Activated CD8-positive, alpha-beta T cell treated with anti-CD3 and anti-CD28 coated beads, Interleukin-2, amount 10 ng/mL, durations not matched to agents 7 days and 5 days (primary cell): ENCODE measurements around the gene PHACTR2. TPM values are rescaled to one million over a fixed set of nuclear protein-coding genes. Genes with fewer than 3 reads are reported as not detected.
"Not testable (repeated sequence)": the region's sequence is repeated elsewhere in the genome, so short reads cannot be mapped to it uniquely, and the experiment has no call there.

Experiments used
- ATAC-seq: fragments of 150-1000 bp; cut with Tn5 transposase; one replicate; pipeline ENCODE4 v1.10.0; 2021; ENCODE audit warnings: moderate library complexity
- CTCF ChIA-PET: fragments of 350-600 bp; sonication (Branson Sonifier 250); formaldehyde crosslinking; loops from one replicate; lab custom pipeline; 2021; ENCODE audit warnings: antibody characterized with exemption; lab: Charles Lee
- POLR2A ChIA-PET: fragments of 350-600 bp; sonication (Branson Sonifier 250); formaldehyde crosslinking; loops from one replicate; lab custom pipeline; 2021; ENCODE audit warnings: antibody characterized with exemption; lab: Charles Lee
- DNase-seq: peaks from one replicate; pipeline ENCODE4 v3.0.0-alpha.2; 2020
- H3K27ac Mint-ChIP-seq: one replicate; pipeline ENCODE4 v1.8.0; 2021; ENCODE audit warnings: mild to moderate bottlenecking, mixed read lengths
- H3K27me3 Mint-ChIP-seq: one replicate; pipeline ENCODE4 v1.8.0; 2021; ENCODE audit warnings: low read depth, mixed read lengths
- H3K36me3 Mint-ChIP-seq: one replicate; pipeline ENCODE4 v1.8.0; 2021; ENCODE audit warnings: low read depth, mixed read lengths
- H3K4me1 Mint-ChIP-seq: one replicate; pipeline ENCODE4 v1.8.0; 2021; ENCODE audit warnings: low read depth, mixed read lengths
- H3K4me3 Mint-ChIP-seq: one replicate; pipeline ENCODE4 v1.8.0; 2021; ENCODE audit warnings: mild to moderate bottlenecking, mixed read lengths
- H3K9me3 Mint-ChIP-seq: one replicate; pipeline ENCODE4 v1.8.0; 2022; ENCODE audit warnings: mixed read lengths; ENCODE audit not compliant: insufficient read depth
- total RNA-seq, 2 experiments: library from RNA; stranded (reverse); gene quantifications; one replicate each; pipeline ENCODE4 v1.2.3, GENCODE V29; 2021

PHACTR2 gene
- 10 to 100 TPM; 22.4 to 23.1 TPM for total RNA-seq

- CTCF ChIA-PET = interaction anchor here (0.7 kb wide), 1 partner anchor 478 kb away, joined by 3 read pairs; no protein-coding TSS in a partner anchor
- H3K27ac Mint-ChIP-seq = no peak within 1 kb of the TSS
- peak within 1 kb of the TSS; percentile 69 for H3K4me3 Mint-ChIP-seq
- H3K36me3 Mint-ChIP-seq = peaks cover 4% of the 10 kb centered on the region
- peaks cover 47% of the 10 kb centered on the region for H3K27me3 Mint-ChIP-seq
- peaks cover 11% of the 10 kb centered on the region for H3K9me3 Mint-ChIP-seq
- peak; percentile 35 for DNase-seq
- peaks cover 15% of the 10 kb centered on the region for H3K4me1 Mint-ChIP-seq
- POLR2A ChIA-PET = interaction anchor here (1.2 kb wide), 1 partner anchor 165 kb away, joined by 3 read pairs; the partner anchor contains the start of gene LTV1
- ATAC-seq = peak; percentile 75
Observed at GRCh38 chr6:143677891-143678791, at the start of gene PHACTR2. PHACTR2 (plus strand) TSS chr6:143677965; CDS start chr6:143678164, 199 bp downstream.

- no peaks in the 10 kb centered on the region for H3K27me3 Mint-ChIP-seq
- POLR2A ChIA-PET = no interaction called here
- H3K27ac Mint-ChIP-seq = no peak overlapping the region
Observed at GRCh38 chr6:143629104-143630080, 48.4 kb upstream of the PHACTR2 start.

GRCh38 chr6:143631196-143631595 is 46.6 kb upstream of the PHACTR2 start:
- DNase-seq, H3K9me3 Mint-ChIP-seq, H3K27ac Mint-ChIP-seq, POLR2A ChIA-PET, H3K36me3 Mint-ChIP-seq, H3K4me3 Mint-ChIP-seq, H3K27me3 Mint-ChIP-seq, H3K4me1 Mint-ChIP-seq, CTCF ChIA-PET, ATAC-seq: not testable (repeated sequence)

More at GRCh38 chr6:143629104-143630080, 48.4 kb upstream of the PHACTR2 start:
- H3K9me3 Mint-ChIP-seq = no peaks in the 10 kb centered on the region
- H3K4me1 Mint-ChIP-seq = peaks cover 10% of the 10 kb centered on the region
- ATAC-seq (no peak), DNase-seq (no peak)
- H3K4me3 Mint-ChIP-seq = no peak overlapping the region
- CTCF ChIA-PET = no interaction called here
- no peaks in the 10 kb centered on the region for H3K36me3 Mint-ChIP-seq

GRCh38 chr6:143632894-143633293 is 44.9 kb upstream of the PHACTR2 start:
- CTCF ChIA-PET = no interaction called here
- DNase-seq (no peak), ATAC-seq (no peak)
- H3K36me3 Mint-ChIP-seq = no peaks in the 10 kb centered on the region
- no peaks in the 10 kb centered on the region for H3K9me3 Mint-ChIP-seq
- H3K27ac Mint-ChIP-seq = no peak overlapping the region
- H3K4me1 Mint-ChIP-seq = peaks cover 5% of the 10 kb centered on the region
- POLR2A ChIA-PET = no interaction called here
- H3K27me3 Mint-ChIP-seq = no peaks in the 10 kb centered on the region
- no peak overlapping the region for H3K4me3 Mint-ChIP-seq

GRCh38 chr6:143634486-143634885 is 43.3 kb upstream of the PHACTR2 start:
- DNase-seq (no peak), ATAC-seq (no peak)
- CTCF ChIA-PET = no interaction called here
- POLR2A ChIA-PET = no interaction called here
- Mint-ChIP-seq H3K4me3 (no peak overlapping the region), H3K36me3 (no peaks in the 10 kb centered on the region), H3K4me1 (peaks cover 2% of the 10 kb centered on the region), H3K27me3 (no peaks in the 10 kb centered on the region), H3K9me3 (no peaks in the 10 kb centered on the region), H3K27ac (no peak overlapping the region)

GRCh38 chr6:143637691-143638090 is 40.1 kb upstream of the PHACTR2 start:
- CTCF ChIA-PET = interaction anchor here (1.1 kb wide), 1 partner anchor 103 kb away, joined by 3 read pairs; no protein-coding TSS in a partner anchor
- no peak for DNase-seq
- Mint-ChIP-seq H3K4me3 (no peak overlapping the region), H3K4me1 (peaks cover 2% of the 10 kb centered on the region), H3K9me3 (no peaks in the 10 kb centered on the region), H3K27ac (no peak overlapping the region), H3K36me3 (peaks cover 1% of the 10 kb centered on the region), H3K27me3 (no peaks in the 10 kb centered on the region)
- no peak for ATAC-seq
- POLR2A ChIA-PET = no interaction called here

- no peak for ATAC-seq
- peaks cover 4% of the 10 kb centered on the region for H3K4me1 Mint-ChIP-seq
- POLR2A ChIA-PET = no interaction called here
- no peak for DNase-seq
- H3K27ac Mint-ChIP-seq = no peak overlapping the region
- peaks cover 3% of the 10 kb centered on the region for H3K36me3 Mint-ChIP-seq
- CTCF ChIA-PET = no interaction called here
- no peak overlapping the region for H3K4me3 Mint-ChIP-seq
- no peaks in the 10 kb centered on the region for H3K9me3 Mint-ChIP-seq
- no peaks in the 10 kb centered on the region for H3K27me3 Mint-ChIP-seq
Observed at GRCh38 chr6:143642403-143642802, 35.4 kb upstream of the PHACTR2 start.

- DNase-seq = no peak
- Mint-ChIP-seq H3K9me3 (peaks cover 6% of the 10 kb centered on the region), H3K36me3 (peaks cover 7% of the 10 kb centered on the region), H3K4me1 (peaks cover 9% of the 10 kb centered on the region), H3K27ac (no peak overlapping the region), H3K4me3 (no peak overlapping the region), H3K27me3 (no peaks in the 10 kb centered on the region)
- no peak for ATAC-seq
- ChIA-PET POLR2A (no interaction called here), CTCF (no interaction called here)
Observed at GRCh38 chr6:143647191-143647590, 30.6 kb upstream of the PHACTR2 start.

- Mint-ChIP-seq H3K4me3 (no peak overlapping the region), H3K27ac (no peak overlapping the region), H3K4me1 (peaks cover 9% of the 10 kb centered on the region), H3K36me3 (peaks cover 7% of the 10 kb centered on the region), H3K9me3 (peaks cover 6% of the 10 kb centered on the region), H3K27me3 (no peaks in the 10 kb centered on the region)
- CTCF ChIA-PET = no interaction called here
- POLR2A ChIA-PET = no interaction called here
- ATAC-seq = no peak
- no peak for DNase-seq
Observed at GRCh38 chr6:143647732-143648131, 30.0 kb upstream of the PHACTR2 start.

- DNase-seq, ATAC-seq, CTCF ChIA-PET, H3K4me3 Mint-ChIP-seq, H3K36me3 Mint-ChIP-seq, H3K27ac Mint-ChIP-seq, H3K9me3 Mint-ChIP-seq, POLR2A ChIA-PET, H3K27me3 Mint-ChIP-seq, H3K4me1 Mint-ChIP-seq: not testable (repeated sequence)
Observed at GRCh38 chr6:143649319-143649718, 28.4 kb upstream of the PHACTR2 start.

GRCh38 chr6:143651328-143651727 is 26.4 kb upstream of the PHACTR2 start:
- CTCF ChIA-PET, H3K27ac Mint-ChIP-seq, H3K4me3 Mint-ChIP-seq: not testable (repeated sequence)

More at GRCh38 chr6:143651328-143651727, 26.4 kb upstream of the PHACTR2 start:
- DNase-seq, ATAC-seq, H3K36me3 Mint-ChIP-seq, H3K4me1 Mint-ChIP-seq, H3K27me3 Mint-ChIP-seq, H3K9me3 Mint-ChIP-seq, POLR2A ChIA-PET: not testable (repeated sequence)
